GM23248 (cell line): ENCODE measurements around the gene DUS1L. TPM values are rescaled to one million over a fixed set of nuclear protein-coding genes. Genes with fewer than 3 reads are reported as not detected.

Experiments used
- DNase-seq: peaks from one replicate; pipeline ENCODE4 v3.0.0-alpha.2; 2015
- H2AFZ ChIP-seq: fragments of 200-600 bp; sonication (generic); 2 replicates; pipeline ENCODE4 v1.6.1; 2016; ENCODE audit warnings: antibody characterized with exemption
- H3F3A ChIP-seq: fragments of 200-600 bp; sonication (generic); 2 replicates; pipeline ENCODE4 v1.6.1; 2016; ENCODE audit warnings: mild to moderate bottlenecking, antibody characterized with exemption, mixed run types; ENCODE audit not compliant: insufficient read depth
- H3K27ac ChIP-seq: fragments of 200-600 bp; sonication (generic); 2 replicates; pipeline ENCODE4 v1.5.1; 2016; ENCODE audit warnings: mild to moderate bottlenecking
- H3K27me3 ChIP-seq: fragments of 200-600 bp; sonication (generic); replicated peaks from 2 replicates; pipeline ENCODE4 v1.6.1; 2016; ENCODE audit warnings: mild to moderate bottlenecking; ENCODE audit not compliant: insufficient read depth
- H3K36me3 ChIP-seq: fragments of 200-600 bp; sonication (generic); 2 replicates; pipeline ENCODE4 v1.6.1; 2016; ENCODE audit warnings: low read depth, mild to moderate bottlenecking
- H3K4me1 ChIP-seq: fragments of 200-600 bp; sonication (generic); 2 replicates; pipeline ENCODE4 v1.6.1; 2016; ENCODE audit warnings: mild to moderate bottlenecking; ENCODE audit not compliant: insufficient read depth
- H3K4me2 ChIP-seq: fragments of 200-600 bp; sonication (generic); one replicate; pipeline ENCODE4 v1.6.1; 2016; ENCODE audit warnings: mild to moderate bottlenecking; ENCODE audit not compliant: unreplicated experiment
- H3K4me3 ChIP-seq: fragments of 200-600 bp; sonication (generic); 2 replicates; pipeline ENCODE4 v1.5.1; 2016; ENCODE audit warnings: mild to moderate bottlenecking
- H3K79me2 ChIP-seq: fragments of 200-600 bp; sonication (generic); 2 replicates; pipeline ENCODE4 v1.6.1; 2016; ENCODE audit warnings: mild to moderate bottlenecking; ENCODE audit not compliant: insufficient read depth
- H3K9ac ChIP-seq: fragments of 200-600 bp; sonication (generic); 2 replicates; pipeline ENCODE4 v1.6.1; 2016; ENCODE audit warnings: mild to moderate bottlenecking
- H3K9me2 ChIP-seq: fragments of 200-600 bp; sonication (generic); 2 replicates; pipeline ENCODE4 v1.6.1; 2016; ENCODE audit warnings: mixed run types, mild to moderate bottlenecking, moderate library complexity; ENCODE audit not compliant: insufficient read depth
- H3K9me3 ChIP-seq: fragments of 200-600 bp; sonication (generic); one replicate; pipeline ENCODE4 v1.6.1; 2017; ENCODE audit warnings: low read depth
- H4K20me1 ChIP-seq: fragments of 200-600 bp; sonication (generic); 2 replicates; pipeline ENCODE4 v1.6.0; 2016; ENCODE audit not compliant: insufficient read depth
- EZH2 ChIP-seq: fragments of 200-600 bp; sonication (generic); IDR thresholded peaks from 2 replicates; pipeline ENCODE4 v1.6.1; 2018; ENCODE audit warnings: antibody characterized with exemption, mild to moderate bottlenecking; ENCODE audit not compliant: insufficient read depth, poor library complexity, severe bottlenecking
- EZH2phosphoT487 ChIP-seq: fragments of 200-600 bp; sonication (generic); IDR thresholded peaks from 2 replicates; pipeline ENCODE4 v1.6.1; 2018; ENCODE audit warnings: antibody characterized with exemption, moderate library complexity, mild to moderate bottlenecking, low read depth; ENCODE audit not compliant: insufficient read depth
- WGBS, 2 experiments: methylation state at CpG; one replicate each; pipeline ENCODE4 v1.1.6; 2015 to 2017; ENCODE audit warnings: low lambda C conversion rate in 2 of 2, low coverage in 1 of 2; ENCODE audit errors: missing lambda C conversion rate in 2 of 2; 5-methylcytosine and 5-hydroxymethylcytosine counted together
- in situ Hi-C: fragments of 300-500 bp; cut with MboI; formaldehyde crosslinking; loops from 2 replicates; pipeline ENCODE4 v1.15.0; 2020
- polyA plus RNA-seq: library from polyadenylated mRNA; unstranded; fragments of >200 nt; fragmentation: Nextera tagmentation; extraction: Ambion mirVana; gene quantifications from 2 replicates; pipeline ENCODE4 v1.2.1, GENCODE V29; 2016
- total RNA-seq: library from RNA; depleted of rRNA; stranded (reverse); fragments of >200 nt; shearing (Covaris generic); gene quantifications from 2 replicates; pipeline ENCODE4 v1.2.3, GENCODE V29; 2014

The DUS1L gene
- total and polyA plus RNA-seq, 2 experiments from 2014 or later: 13.3 to 61.2 TPM

GRCh38 chr17:82023447-82024241 lies 42.0 kb downstream of the DUS1L start:
- no peaks in the 10 kb centered on the region for H3K27me3 ChIP-seq
- H4K20me1 ChIP-seq: no peaks in the 10 kb centered on the region
- H2AFZ ChIP-seq: peak overlapping the region; percentile 73
- H3K4me2 ChIP-seq: peak overlapping the region; percentile 83
- no peaks in the 10 kb centered on the region for H3K9me3 ChIP-seq
- H3K9ac ChIP-seq: peak overlapping the region; percentile 58
- H3K4me3 ChIP-seq: peak overlapping the region; percentile 81
- H3F3A ChIP-seq: no peaks in the 10 kb centered on the region
- no peaks in the 10 kb centered on the region for H3K36me3 ChIP-seq
- H3K79me2 ChIP-seq: no peaks in the 10 kb centered on the region
- H3K27ac ChIP-seq: no peak overlapping the region
- TF ChIP-seq EZH2 (no peak), EZH2phosphoT487 (no peak)
- H3K4me1 ChIP-seq: peaks cover 5% of the 10 kb centered on the region; the same call in 1 of the 2 replicates
- H3K9me2 ChIP-seq: no peaks in the 10 kb centered on the region
- in situ Hi-C loops: no loop called here
- peak; percentile 56 for DNase-seq
- WGBS, 2 experiments: 7 to 9% methylated on average over 51 of the region's 55 CpGs

- Histone ChIP-seq H3K27ac (no peak within 1 kb of the TSS), H3K79me2 (no peaks in the 10 kb centered on the region), H3K9ac (peak within 1 kb of the TSS; percentile 81), H3K9me2 (no peaks in the 10 kb centered on the region), H3K4me2 (peak within 1 kb of the TSS; percentile 85), H3K9me3 (no peaks in the 10 kb centered on the region), H3F3A (no peaks in the 10 kb centered on the region), H3K4me3 (peak within 1 kb of the TSS; percentile 83), H3K36me3 (no peaks in the 10 kb centered on the region), H2AFZ (peak within 1 kb of the TSS; percentile 76), H4K20me1 (no peaks in the 10 kb centered on the region), H3K4me1 (peaks cover 5% of the 10 kb centered on the region; the same call in 1 of the 2 replicates), H3K27me3 (no peaks in the 10 kb centered on the region)
- no peak for TF ChIP-seq EZH2
- no peak for TF ChIP-seq EZH2phosphoT487
- peak; percentile 100 for DNase-seq
- in situ Hi-C loops: no loop called here
- 0% methylated on average over 12 to 25 of the region's 42 CpGs for WGBS, 2 experiments
These were observed 42.6 kb downstream of the DUS1L start, which contains the start of gene LRRC45 for GRCh38 chr17:82022981-82023446. Gene LRRC45, plus strand, starts transcription at chr17:82023305. Its CDS starts 339 bp downstream, at chr17:82023644.

DNA sequence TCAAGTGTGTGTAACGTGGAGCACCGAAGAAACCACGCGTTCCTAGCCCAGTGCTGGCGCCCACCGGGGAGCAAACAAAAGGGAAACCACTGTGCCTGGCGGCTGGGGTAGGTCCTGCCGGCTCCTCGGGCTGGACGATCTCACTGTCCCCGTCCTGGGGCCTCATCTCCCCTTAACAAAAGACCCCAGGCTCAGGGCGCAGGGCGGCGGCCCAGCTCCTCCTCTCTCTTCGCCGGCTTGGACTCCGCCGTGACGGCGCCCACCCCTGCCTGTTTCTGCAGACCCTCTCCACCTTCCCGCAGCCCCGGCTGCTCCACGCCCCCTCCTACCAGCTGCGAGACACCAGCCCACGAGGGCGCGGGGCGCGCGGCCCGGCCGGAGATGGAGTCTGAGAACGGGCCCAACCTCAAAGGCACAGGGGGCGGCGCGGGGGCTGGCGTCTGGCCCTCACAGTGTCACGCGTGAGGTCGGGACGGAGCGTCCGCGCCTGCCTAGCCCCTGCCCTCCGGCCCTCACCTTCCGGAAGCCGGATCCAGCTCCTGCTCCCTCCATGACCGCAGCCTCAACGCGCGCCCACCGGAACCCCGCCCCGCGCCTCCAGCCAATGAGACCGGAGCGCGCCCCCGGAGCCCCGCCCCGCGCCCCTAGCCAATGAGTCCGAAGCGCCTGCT lies 43.2 kb downstream of the DUS1L start, which contains the start of gene CENPX:
TSS of gene CENPX (minus strand) at position 569 of the 671 bp plus-strand sequence. CDS start at position 552, 17 bp downstream.
- WGBS, 2 experiments: 1 to 3% methylated on average over 33 to 52 of the region's 64 CpGs
- peak; percentile 35 for DNase-seq
- peaks cover 5% of the 10 kb centered on the region; the same call in 1 of the 2 replicates for H3K4me1 ChIP-seq
- H3K9me3 ChIP-seq: no peaks in the 10 kb centered on the region
- H4K20me1 ChIP-seq: no peaks in the 10 kb centered on the region
- no peaks in the 10 kb centered on the region for H3K27me3 ChIP-seq
- in situ Hi-C loops: no loop called here
- H3K4me3 ChIP-seq: peak within 1 kb of the TSS; percentile 83
- no peaks in the 10 kb centered on the region for H3F3A ChIP-seq
- no peak within 1 kb of the TSS for H3K27ac ChIP-seq
- no peaks in the 10 kb centered on the region for H3K36me3 ChIP-seq
- H3K4me2 ChIP-seq: peak within 1 kb of the TSS; percentile 85
- H3K79me2 ChIP-seq: no peaks in the 10 kb centered on the region
- H3K9me2 ChIP-seq: no peaks in the 10 kb centered on the region
- peak within 1 kb of the TSS; percentile 81 for H3K9ac ChIP-seq
- TF ChIP-seq EZH2 (no peak), EZH2phosphoT487 (no peak)
- H2AFZ ChIP-seq: peak within 1 kb of the TSS; percentile 76

DNA sequence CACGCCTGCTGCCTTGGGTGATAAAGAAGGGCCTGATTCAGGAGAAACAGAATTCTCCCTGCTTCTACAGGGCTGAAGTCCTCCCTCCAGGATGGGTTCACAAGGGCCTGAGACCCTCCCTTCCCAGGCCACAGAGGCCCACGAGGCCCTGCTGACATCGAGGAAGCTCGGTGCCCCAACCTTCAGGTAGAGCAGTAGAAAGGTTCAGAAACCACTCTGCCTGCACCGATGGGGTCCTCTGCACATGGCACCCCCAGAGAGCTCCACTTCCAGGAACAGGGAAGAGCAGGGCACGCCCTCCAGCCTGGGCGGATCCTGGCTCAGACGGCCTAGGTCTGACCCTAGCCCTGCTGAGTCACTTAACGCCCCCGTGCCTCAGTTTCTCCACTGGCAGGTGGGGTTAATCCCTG lies 43.7 kb downstream of the DUS1L start:
- H3K4me1 ChIP-seq: peaks cover 5% of the 10 kb centered on the region; the same call in 1 of the 2 replicates
- no peaks in the 10 kb centered on the region for H3K9me2 ChIP-seq
- H3K4me2 ChIP-seq: peak overlapping the region; percentile 85
- H4K20me1 ChIP-seq: no peaks in the 10 kb centered on the region
- H3F3A ChIP-seq: no peaks in the 10 kb centered on the region
- peak overlapping the region; percentile 81 for H3K9ac ChIP-seq
- H3K79me2 ChIP-seq: no peaks in the 10 kb centered on the region
- no peak overlapping the region for H3K27ac ChIP-seq
- no peak for DNase-seq
- no peaks in the 10 kb centered on the region for H3K27me3 ChIP-seq
- TF ChIP-seq EZH2phosphoT487 (no peak), EZH2 (no peak)
- in situ Hi-C loops: no loop called here
- no peaks in the 10 kb centered on the region for H3K36me3 ChIP-seq
- H3K9me3 ChIP-seq: no peaks in the 10 kb centered on the region
- peak overlapping the region; percentile 76; the same call in 1 of the 2 replicates for H2AFZ ChIP-seq
- H3K4me3 ChIP-seq: peak overlapping the region; percentile 83
- 21 to 23% methylated on average over 9 to 10 of the region's 10 CpGs for WGBS, 2 experiments
